Osteocyte (in vitro differentiated cells): ENCODE results near the gene CTBS. TPM values are rescaled to one million over a fixed set of nuclear protein-coding genes. Genes with fewer than 3 reads are reported as not detected.

Source experiments
- DNase-seq: peaks from one replicate; pipeline ENCODE4 v3.0.0; 2021; ENCODE audit warnings: mixed read lengths; ENCODE audit not compliant: unreplicated experiment; ENCODE audit errors: extremely low spot score
- H3K27ac Mint-ChIP-seq: one replicate; pipeline ENCODE4 v1.8.0; 2021; ENCODE audit warnings: mild to moderate bottlenecking, mixed read lengths; ENCODE audit not compliant: unreplicated experiment
- H3K27me3 Mint-ChIP-seq: one replicate; pipeline ENCODE4 v1.8.0; 2021; ENCODE audit warnings: mixed read lengths; ENCODE audit not compliant: unreplicated experiment
- H3K36me3 Mint-ChIP-seq: one replicate; pipeline ENCODE4 v1.8.0; 2021; ENCODE audit warnings: mixed read lengths; ENCODE audit not compliant: unreplicated experiment
- H3K4me1 Mint-ChIP-seq: one replicate; pipeline ENCODE4 v1.8.0; 2021; ENCODE audit warnings: mixed read lengths; ENCODE audit not compliant: unreplicated experiment
- H3K4me3 Mint-ChIP-seq: one replicate; pipeline ENCODE4 v1.8.0; 2021; ENCODE audit warnings: mild to moderate bottlenecking, moderate library complexity, mixed read lengths; ENCODE audit not compliant: unreplicated experiment
- H3K9me3 Mint-ChIP-seq: one replicate; pipeline ENCODE4 v1.8.0; 2021; ENCODE audit warnings: mixed read lengths; ENCODE audit not compliant: unreplicated experiment
- long read RNA-seq: library from polyadenylated mRNA; unstranded; transcript quantifications from one replicate; pipeline ENCODE4 v2.0.0, GENCODE V29; 2021
- total RNA-seq: library from RNA; stranded (reverse); gene quantifications from 2 replicates; pipeline ENCODE4 v1.2.1, GENCODE V29; 2021
- TF ChIP-seq, protein P1 (sequence below): fragments of 200-600 bp; sonication (generic); IDR thresholded peaks from 2 replicates; pipeline ENCODE4 v1.5.0; 2021; ENCODE audit warnings: antibody characterized with exemption, mild to moderate bottlenecking, moderate library complexity

The CTBS gene, protein sequence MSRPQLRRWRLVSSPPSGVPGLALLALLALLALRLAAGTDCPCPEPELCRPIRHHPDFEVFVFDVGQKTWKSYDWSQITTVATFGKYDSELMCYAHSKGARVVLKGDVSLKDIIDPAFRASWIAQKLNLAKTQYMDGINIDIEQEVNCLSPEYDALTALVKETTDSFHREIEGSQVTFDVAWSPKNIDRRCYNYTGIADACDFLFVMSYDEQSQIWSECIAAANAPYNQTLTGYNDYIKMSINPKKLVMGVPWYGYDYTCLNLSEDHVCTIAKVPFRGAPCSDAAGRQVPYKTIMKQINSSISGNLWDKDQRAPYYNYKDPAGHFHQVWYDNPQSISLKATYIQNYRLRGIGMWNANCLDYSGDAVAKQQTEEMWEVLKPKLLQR
- 18.3 and 20.2 TPM in 2 replicates for total RNA-seq
- long read RNA-seq, full-length matches to known transcripts, result 138 of 243 reads
- long read RNA-seq, partial matches to known transcripts, result 44 of 243 reads
- long read RNA-seq, other reads (novel, unspliced or antisense), result 61 of 243 reads

GRCh38 chr1:84573967-84574842 is at the start of gene CTBS:
Gene CTBS, minus strand, starts transcription at chr1:84574440. Its CDS starts 25 bp downstream, at chr1:84574415.
- Mint-ChIP-seq H3K9me3 (no peaks in the 10 kb centered on the region), H3K4me3 (peak within 1 kb of the TSS; percentile 93), H3K27me3 (no peaks in the 10 kb centered on the region), H3K36me3 (peaks cover 16% of the 10 kb centered on the region), H3K4me1 (peaks cover 28% of the 10 kb centered on the region), H3K27ac (peak within 1 kb of the TSS; percentile 99)
- TF ChIP-seq, protein P1, sequence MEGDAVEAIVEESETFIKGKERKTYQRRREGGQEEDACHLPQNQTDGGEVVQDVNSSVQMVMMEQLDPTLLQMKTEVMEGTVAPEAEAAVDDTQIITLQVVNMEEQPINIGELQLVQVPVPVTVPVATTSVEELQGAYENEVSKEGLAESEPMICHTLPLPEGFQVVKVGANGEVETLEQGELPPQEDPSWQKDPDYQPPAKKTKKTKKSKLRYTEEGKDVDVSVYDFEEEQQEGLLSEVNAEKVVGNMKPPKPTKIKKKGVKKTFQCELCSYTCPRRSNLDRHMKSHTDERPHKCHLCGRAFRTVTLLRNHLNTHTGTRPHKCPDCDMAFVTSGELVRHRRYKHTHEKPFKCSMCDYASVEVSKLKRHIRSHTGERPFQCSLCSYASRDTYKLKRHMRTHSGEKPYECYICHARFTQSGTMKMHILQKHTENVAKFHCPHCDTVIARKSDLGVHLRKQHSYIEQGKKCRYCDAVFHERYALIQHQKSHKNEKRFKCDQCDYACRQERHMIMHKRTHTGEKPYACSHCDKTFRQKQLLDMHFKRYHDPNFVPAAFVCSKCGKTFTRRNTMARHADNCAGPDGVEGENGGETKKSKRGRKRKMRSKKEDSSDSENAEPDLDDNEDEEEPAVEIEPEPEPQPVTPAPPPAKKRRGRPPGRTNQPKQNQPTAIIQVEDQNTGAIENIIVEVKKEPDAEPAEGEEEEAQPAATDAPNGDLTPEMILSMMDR, result no peak
- DNase-seq, result peak; percentile 95

DNA sequence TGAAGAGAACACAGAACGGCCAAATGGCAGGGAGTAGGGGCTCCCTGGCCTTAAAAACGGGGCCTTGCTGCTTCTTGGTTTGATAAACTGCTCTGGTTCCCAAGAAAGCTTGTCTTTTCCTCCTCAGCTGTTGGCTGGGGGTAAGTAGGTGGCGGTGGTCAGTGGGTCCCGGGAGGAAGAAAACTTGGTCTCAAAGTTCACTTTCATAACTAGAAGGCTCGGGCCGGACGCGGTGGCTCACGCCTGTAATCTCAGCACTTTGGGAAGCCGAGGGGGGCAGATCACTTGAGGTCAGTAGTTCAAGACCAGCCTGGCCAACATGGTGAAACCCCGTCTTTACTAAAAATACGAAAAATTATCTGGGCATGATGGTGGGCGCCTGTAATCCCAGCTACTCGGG is 47.3 kb upstream of the CTBS start:
- DNase-seq, result peak; percentile 46
- no peaks in the 10 kb centered on the region for H3K27me3 Mint-ChIP-seq
- H3K27ac Mint-ChIP-seq, result no peak overlapping the region
- no peak overlapping the region for H3K4me3 Mint-ChIP-seq
- H3K9me3 Mint-ChIP-seq, result no peaks in the 10 kb centered on the region
- H3K36me3 Mint-ChIP-seq, result no peaks in the 10 kb centered on the region
- TF ChIP-seq, protein P1, result no peak
- peaks cover 18% of the 10 kb centered on the region for H3K4me1 Mint-ChIP-seq

DNA sequence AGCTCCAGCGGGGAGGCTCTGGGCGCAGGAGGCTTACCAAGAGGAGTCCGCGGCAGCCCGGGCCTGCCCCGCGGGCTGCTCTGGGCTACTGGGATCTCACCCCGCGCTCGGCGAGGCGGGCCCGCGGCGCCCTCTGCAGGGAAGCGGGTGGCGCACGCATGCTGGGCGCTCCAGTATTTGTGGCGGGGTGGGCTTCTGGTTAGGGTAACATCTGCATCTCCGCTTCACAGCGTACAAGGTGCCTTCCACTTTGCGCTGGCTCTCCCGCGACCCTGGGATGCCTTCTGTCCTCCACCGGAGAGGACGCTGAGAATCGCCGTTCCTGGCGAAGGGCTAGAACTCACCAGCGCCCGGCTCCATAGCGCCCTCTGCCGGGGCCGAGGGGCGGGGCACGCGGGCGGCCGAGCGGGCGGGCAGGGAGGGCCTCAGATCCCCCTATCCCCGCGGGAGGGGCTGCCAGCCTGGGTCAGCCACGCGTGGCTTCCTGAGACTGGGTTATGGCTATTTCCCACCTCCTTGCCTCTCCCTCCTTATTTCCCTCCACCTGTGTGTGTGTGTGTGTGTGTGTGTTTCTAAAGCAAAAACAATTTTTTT is 46.6 kb upstream of the CTBS start:
- H3K27ac Mint-ChIP-seq, result peak overlapping the region; percentile 72
- H3K27me3 Mint-ChIP-seq, result no peaks in the 10 kb centered on the region
- peak overlapping the region; percentile 85 for H3K4me3 Mint-ChIP-seq
- DNase-seq, result peak; percentile 96
- H3K36me3 Mint-ChIP-seq, result no peaks in the 10 kb centered on the region
- TF ChIP-seq, protein P1, result peak; percentile 100
- peaks cover 18% of the 10 kb centered on the region for H3K4me1 Mint-ChIP-seq
- H3K9me3 Mint-ChIP-seq, result no peaks in the 10 kb centered on the region

DNA sequence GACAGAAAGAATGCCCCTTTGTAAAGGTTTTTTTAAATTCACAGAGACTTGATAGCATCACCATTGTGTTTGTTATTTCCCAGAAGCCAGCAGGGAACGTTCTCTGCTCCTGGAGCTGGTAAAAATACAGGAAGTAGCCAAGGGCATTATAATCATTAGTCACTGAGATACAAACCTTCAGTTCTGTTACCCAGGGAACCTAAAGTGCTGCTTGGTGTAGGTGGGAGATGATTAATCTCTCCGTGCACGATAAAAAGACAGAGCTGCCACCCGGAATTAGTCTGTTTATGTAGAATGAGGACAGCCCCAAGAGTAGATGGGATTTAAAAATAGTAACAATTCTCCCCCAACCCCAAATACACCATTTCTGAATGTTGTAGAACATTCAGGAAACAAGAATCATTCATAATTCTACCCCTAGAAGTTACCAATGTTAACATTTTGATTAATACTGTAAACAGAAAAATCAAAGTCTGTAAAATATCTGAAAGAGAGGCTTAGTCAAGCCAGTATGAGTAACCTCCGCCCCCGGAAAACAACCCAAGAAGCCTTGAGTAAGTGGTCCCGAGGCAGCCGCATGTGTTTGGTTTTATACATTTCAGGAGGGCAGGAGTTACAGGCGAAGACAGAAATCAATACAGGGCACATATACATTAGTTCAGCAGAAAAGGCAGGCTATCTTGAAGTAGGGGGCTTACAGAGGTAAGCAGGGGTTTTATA is 45.3 kb upstream of the CTBS start:
- TF ChIP-seq, protein P1, result no peak
- DNase-seq, result peak; percentile 27
- Mint-ChIP-seq H3K4me1 (peaks cover 18% of the 10 kb centered on the region), H3K9me3 (peaks cover 5% of the 10 kb centered on the region), H3K36me3 (no peaks in the 10 kb centered on the region), H3K27me3 (no peaks in the 10 kb centered on the region), H3K4me3 (peak overlapping the region; percentile 44), H3K27ac (peak overlapping the region; percentile 62)
